B cell (primary cell): ENCODE measurements around the gene SCGB1C2. TPM values are rescaled to one million over a fixed set of nuclear protein-coding genes. Genes with fewer than 3 reads are reported as not detected.

Experiments used
- ATAC-seq: fragments of 200-7000 bp; cut with Tn5 transposase; one replicate; pipeline ENCODE4 v1.10.0; 2021; ENCODE audit warnings: low read depth, mild to moderate bottlenecking, moderate number of reproducible peaks, moderate library complexity
- CTCF ChIA-PET: fragments of 350-600 bp; sonication (Branson Sonifier 250); formaldehyde crosslinking; loops from one replicate; lab custom pipeline; 2021; ENCODE audit warnings: antibody characterized with exemption, inconsistent platforms; lab: Charles Lee
- POLR2A ChIA-PET: fragments of 350-600 bp; sonication (Branson Sonifier 250); formaldehyde crosslinking; loops from one replicate; lab custom pipeline; 2021; ENCODE audit warnings: antibody characterized with exemption; lab: Charles Lee
- DNase-seq: peaks from one replicate; pipeline ENCODE4 v3.0.0; 2013
- H2AFZ ChIP-seq: 2 replicates; pipeline ENCODE4 v1.6.1; 2012; ENCODE audit warnings: mild to moderate bottlenecking, low read depth, low read length; ENCODE audit not compliant: insufficient read depth, poor library complexity, severe bottlenecking
- H3K27ac ChIP-seq, 2 donors: 1 replicate in 1 of 2; 2 replicates in 1 of 2; pipeline ENCODE4 v1.5.1; 2012 to 2013; ENCODE audit warnings: low read length in 2 of 2, mild to moderate bottlenecking in 2 of 2, moderate library complexity in 1 of 2
- H3K27me3 ChIP-seq, 4 experiments: fragments of 200-600 bp in 1 of 4; sonication (generic) in 1 of 4; replicated peaks in 1 of 4; 1 replicate in 2 of 4; 2 replicates in 2 of 4; pipeline versions ENCODE4 v1.6.1 to v1.7.0; 2013 to 2016; ENCODE audit warnings: low read length in 3 of 4, mild to moderate bottlenecking in 2 of 4, mixed read lengths in 1 of 4, moderate library complexity in 1 of 4; ENCODE audit not compliant: insufficient read depth in 4 of 4, control insufficient read depth in 3 of 4; ENCODE audit errors: control extremely low read depth in 1 of 4
- H3K36me3 ChIP-seq, 2 experiments: replicated peaks in 1 of 2; 1 replicate in 1 of 2; 2 replicates in 1 of 2; pipeline versions ENCODE4 v1.6.1 to v1.7.1; 2013; ENCODE audit warnings: low read length in 1 of 2; ENCODE audit not compliant: insufficient read depth in 2 of 2, control insufficient read depth in 1 of 2; ENCODE audit errors: control extremely low read depth in 1 of 2, extremely low read depth in 1 of 2
- H3K4me1 ChIP-seq, 2 donors: fragments of 200-600 bp in 1 of 2; sonication (generic) in 1 of 2; 1 replicate in 1 of 2; 2 replicates in 1 of 2; pipeline versions ENCODE4 v1.5.1 to v1.6.1; 2013 to 2017; ENCODE audit warnings: low read length in 2 of 2; ENCODE audit not compliant: control insufficient read depth in 2 of 2, insufficient read depth in 2 of 2
- H3K4me2 ChIP-seq: replicated peaks from 2 replicates; pipeline ENCODE3; 2012; ENCODE audit warnings: mild to moderate bottlenecking, low read depth, low read length; ENCODE audit not compliant: poor library complexity, severe bottlenecking
- H3K4me3 ChIP-seq, 5 experiments: fragments of 200-600 bp in 1 of 5; sonication (generic) in 1 of 5; 1 replicate in 3 of 5; 2 replicates in 2 of 5; pipeline versions ENCODE4 v1.5.1 to v1.7.0; 2011 to 2016; ENCODE audit warnings: low read length in 4 of 5, mild to moderate bottlenecking in 4 of 5, low read depth in 2 of 5, control low read depth in 1 of 5, moderate library complexity in 1 of 5; ENCODE audit not compliant: insufficient read depth in 1 of 5; ENCODE audit errors: control extremely low read depth in 1 of 5, extremely low read depth in 1 of 5
- H3K79me2 ChIP-seq: fragments of 200-600 bp; sonication (generic); one replicate; pipeline ENCODE4 v1.6.0; 2016; ENCODE audit warnings: low read length; ENCODE audit not compliant: control insufficient read depth, insufficient read depth
- H3K9ac ChIP-seq: fragments of 200-600 bp; sonication (generic); 2 replicates; pipeline ENCODE4 v1.6.1; 2017; ENCODE audit warnings: mild to moderate bottlenecking, low read length, moderate library complexity
- H3K9me3 ChIP-seq, 3 donors: one replicate each; pipeline versions ENCODE4 v1.6.1 to v1.7.1; 2013; ENCODE audit warnings: low read length in 2 of 3; ENCODE audit not compliant: control insufficient read depth in 2 of 3, insufficient read depth in 1 of 3; ENCODE audit errors: control extremely low read depth in 1 of 3
- H4K20me1 ChIP-seq: 2 replicates; pipeline ENCODE4 v1.6.0; 2012; ENCODE audit warnings: mild to moderate bottlenecking, low read length; ENCODE audit not compliant: insufficient read depth, control insufficient read depth, poor library complexity, severe bottlenecking
- H3K27ac Mint-ChIP-seq: one replicate; pipeline ENCODE4 v1.8.0; 2021; ENCODE audit warnings: mixed read lengths
- H3K27me3 Mint-ChIP-seq: one replicate; pipeline ENCODE4 v1.8.0; 2021; ENCODE audit warnings: mixed read lengths
- H3K4me1 Mint-ChIP-seq: one replicate; pipeline ENCODE4 v1.8.0; 2021; ENCODE audit warnings: mixed read lengths
- H3K4me3 Mint-ChIP-seq: one replicate; pipeline ENCODE4 v1.8.0; 2021; ENCODE audit warnings: mixed read lengths
- H3K9me3 Mint-ChIP-seq: one replicate; pipeline ENCODE4 v1.8.0; 2022; ENCODE audit warnings: mixed read lengths; ENCODE audit not compliant: insufficient read depth
- EZH2 ChIP-seq: IDR thresholded peaks from 2 replicates; pipeline ENCODE4 v1.6.1; 2012; ENCODE audit warnings: borderline replicate concordance, low read depth, mild to moderate bottlenecking, moderate library complexity, low read length; ENCODE audit not compliant: insufficient read depth, poor library complexity, severe bottlenecking
- WGBS: methylation state at CpG from one replicate; pipeline ENCODE4 v1.1.5; 2013; ENCODE audit warnings: missing lambda C conversion rate; ENCODE audit not compliant: insufficient coverage; 5-methylcytosine and 5-hydroxymethylcytosine counted together
- intact Hi-C: fragments of 100-400 bp; cut with micrococcal nuclease; formaldehyde crosslinking; loops from one replicate; pipeline ENCODE4 v1.10.0; 2022
- polyA plus RNA-seq: library from polyadenylated mRNA; depleted of rRNA; stranded (reverse); fragments of >200 nt; gene quantifications from 2 replicates; pipeline ENCODE4 v1.2.3, GENCODE V29; 2012
- total RNA-seq, 2 donors: library from RNA; stranded (reverse); fragments of 120-200 nt in 1 of 2; gene quantifications; 1 replicate in 1 of 2; 2 replicates in 1 of 2; pipeline versions ENCODE4 v1.2.3 to v1.2.4, GENCODE V29; 2013 to 2022
- TF ChIP-seq, protein P1 (sequence below): fragments of 200-600 bp; IDR thresholded peaks from one replicate; pipeline ENCODE4 v1.8.0; 2022; ENCODE audit warnings: antibody characterized with exemption, mild to moderate bottlenecking

The SCGB1C2 gene
- total and polyA plus RNA-seq, 2 donors (not counting 1 experiment from before 2014, with no cell fraction given) = not detected

DNA sequence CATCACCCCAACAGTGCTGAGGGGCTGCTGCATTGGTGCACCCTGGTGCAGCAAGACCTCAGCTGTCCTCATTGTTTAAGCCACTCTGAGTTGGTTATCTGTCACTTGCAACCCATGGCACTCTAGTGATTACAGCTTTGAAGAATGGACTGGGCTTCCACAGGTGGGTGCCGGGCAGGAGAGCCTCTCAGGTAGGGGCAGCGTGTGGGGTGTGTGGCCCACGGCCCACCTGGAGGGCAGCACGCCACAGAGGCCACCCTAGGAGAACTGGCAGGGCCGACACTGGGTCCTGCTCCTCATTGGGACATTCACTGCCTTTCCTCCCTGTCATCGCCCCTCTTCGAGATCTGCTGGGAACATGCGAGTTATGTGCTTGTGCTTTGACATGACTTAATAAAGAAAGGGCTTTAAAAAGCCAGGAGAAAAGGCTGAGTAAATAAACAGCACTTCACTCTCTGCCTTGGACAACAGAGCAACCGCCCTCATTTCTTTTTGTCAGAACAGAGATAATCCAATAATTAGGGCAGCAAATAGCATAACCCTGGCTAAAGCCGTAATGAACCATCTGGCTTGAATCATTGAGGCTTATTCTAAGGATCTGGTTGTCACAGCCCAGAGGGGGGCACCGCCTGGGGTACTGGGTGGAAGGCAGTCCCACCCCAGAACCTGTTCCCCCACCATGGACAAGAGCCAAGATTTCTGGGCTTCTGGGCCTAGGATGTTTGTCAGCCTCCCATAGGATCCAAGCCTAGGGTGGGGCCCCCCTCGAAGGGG, 41.1 kb downstream of the SCGB1C2 start:
- TF ChIP-seq, protein P1, sequence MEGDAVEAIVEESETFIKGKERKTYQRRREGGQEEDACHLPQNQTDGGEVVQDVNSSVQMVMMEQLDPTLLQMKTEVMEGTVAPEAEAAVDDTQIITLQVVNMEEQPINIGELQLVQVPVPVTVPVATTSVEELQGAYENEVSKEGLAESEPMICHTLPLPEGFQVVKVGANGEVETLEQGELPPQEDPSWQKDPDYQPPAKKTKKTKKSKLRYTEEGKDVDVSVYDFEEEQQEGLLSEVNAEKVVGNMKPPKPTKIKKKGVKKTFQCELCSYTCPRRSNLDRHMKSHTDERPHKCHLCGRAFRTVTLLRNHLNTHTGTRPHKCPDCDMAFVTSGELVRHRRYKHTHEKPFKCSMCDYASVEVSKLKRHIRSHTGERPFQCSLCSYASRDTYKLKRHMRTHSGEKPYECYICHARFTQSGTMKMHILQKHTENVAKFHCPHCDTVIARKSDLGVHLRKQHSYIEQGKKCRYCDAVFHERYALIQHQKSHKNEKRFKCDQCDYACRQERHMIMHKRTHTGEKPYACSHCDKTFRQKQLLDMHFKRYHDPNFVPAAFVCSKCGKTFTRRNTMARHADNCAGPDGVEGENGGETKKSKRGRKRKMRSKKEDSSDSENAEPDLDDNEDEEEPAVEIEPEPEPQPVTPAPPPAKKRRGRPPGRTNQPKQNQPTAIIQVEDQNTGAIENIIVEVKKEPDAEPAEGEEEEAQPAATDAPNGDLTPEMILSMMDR = no peak
- TF ChIP-seq EZH2 = no peak
- Histone ChIP-seq H4K20me1 (no peaks in the 10 kb centered on the region), H3K9me3 (no peaks in the 10 kb centered on the region), H3K4me3 (no peak overlapping the region), H2AFZ (no peak overlapping the region), H3K4me1 (no peaks in the 10 kb centered on the region), H3K9ac (no peak overlapping the region), H3K79me2 (no peaks in the 10 kb centered on the region), H3K27ac (no peak overlapping the region), H3K27me3 (peaks cover 0 to 37% (median 7%) of the 10 kb centered on the region in 4 experiments), H3K4me2 (no peak overlapping the region), H3K36me3 (no peaks in the 10 kb centered on the region)
- 88% methylated on average over 7 of the region's 12 CpGs for WGBS
- intact Hi-C loops = no loop called here
- POLR2A ChIA-PET = no interaction called here
- ATAC-seq (no peak), DNase-seq (no peak)
- no peak overlapping the region for H3K27ac Mint-ChIP-seq
- peaks cover 5% of the 10 kb centered on the region for H3K4me1 Mint-ChIP-seq
- CTCF ChIA-PET = no interaction called here
- no peak overlapping the region for H3K4me3 Mint-ChIP-seq
- no peaks in the 10 kb centered on the region for H3K9me3 Mint-ChIP-seq
- H3K27me3 Mint-ChIP-seq = peaks cover 32% of the 10 kb centered on the region

DNA sequence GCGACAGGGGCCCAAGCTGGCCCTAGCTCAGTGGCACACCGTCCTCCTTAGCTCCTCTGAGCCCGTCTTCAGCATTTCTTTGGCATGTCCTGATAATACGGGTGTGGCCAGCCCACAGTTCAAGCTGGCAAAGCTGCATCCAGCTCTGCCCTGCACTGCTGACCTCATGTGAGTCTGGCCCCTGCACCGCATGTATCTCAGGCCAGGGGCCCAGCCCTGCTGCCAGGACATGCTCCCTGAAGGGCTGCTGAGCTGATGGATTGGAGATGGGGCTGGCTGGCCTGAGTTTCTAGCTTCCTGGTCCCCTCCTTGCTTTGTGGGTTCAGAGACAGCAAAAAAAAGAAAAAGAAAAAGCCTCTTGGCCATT, 41.7 kb downstream of the SCGB1C2 start:
- no peak overlapping the region for H3K4me2 ChIP-seq

More for the DNA sequence above, 41.7 kb downstream of the SCGB1C2 start:
- ATAC-seq (no peak), DNase-seq (no peak)
- Mint-ChIP-seq H3K9me3 (no peaks in the 10 kb centered on the region), H3K27me3 (peaks cover 37% of the 10 kb centered on the region), H3K4me1 (peaks cover 5% of the 10 kb centered on the region), H3K4me3 (no peak overlapping the region), H3K27ac (no peak overlapping the region)
- ChIA-PET POLR2A (no interaction called here), CTCF (no interaction called here)
- no peaks in the 10 kb centered on the region for H3K9me3 ChIP-seq
- peaks cover 0 to 39% (median 7%) of the 10 kb centered on the region in 4 experiments for H3K27me3 ChIP-seq
- H4K20me1 ChIP-seq = no peaks in the 10 kb centered on the region
- intact Hi-C loops = no loop called here
- TF ChIP-seq, protein P1 = no peak
- TF ChIP-seq EZH2 = no peak
- H3K27ac ChIP-seq = no peak overlapping the region
- H3K79me2 ChIP-seq = no peaks in the 10 kb centered on the region
- H3K4me3 ChIP-seq = no peak overlapping the region
- WGBS = 90% methylated on average over 5 of the region's 5 CpGs
- H2AFZ ChIP-seq = no peak overlapping the region
- H3K9ac ChIP-seq = no peak overlapping the region
- no peaks in the 10 kb centered on the region for H3K36me3 ChIP-seq
- H3K4me1 ChIP-seq = no peaks in the 10 kb centered on the region
